GDM1 (cell line): ENCODE results near the gene DIP2C.

Experiments used
- DNase-seq: peaks from one replicate; lab custom pipeline; 2025; lab: John Stamatoyannopoulos, UW

The DIP2C gene

DNA sequence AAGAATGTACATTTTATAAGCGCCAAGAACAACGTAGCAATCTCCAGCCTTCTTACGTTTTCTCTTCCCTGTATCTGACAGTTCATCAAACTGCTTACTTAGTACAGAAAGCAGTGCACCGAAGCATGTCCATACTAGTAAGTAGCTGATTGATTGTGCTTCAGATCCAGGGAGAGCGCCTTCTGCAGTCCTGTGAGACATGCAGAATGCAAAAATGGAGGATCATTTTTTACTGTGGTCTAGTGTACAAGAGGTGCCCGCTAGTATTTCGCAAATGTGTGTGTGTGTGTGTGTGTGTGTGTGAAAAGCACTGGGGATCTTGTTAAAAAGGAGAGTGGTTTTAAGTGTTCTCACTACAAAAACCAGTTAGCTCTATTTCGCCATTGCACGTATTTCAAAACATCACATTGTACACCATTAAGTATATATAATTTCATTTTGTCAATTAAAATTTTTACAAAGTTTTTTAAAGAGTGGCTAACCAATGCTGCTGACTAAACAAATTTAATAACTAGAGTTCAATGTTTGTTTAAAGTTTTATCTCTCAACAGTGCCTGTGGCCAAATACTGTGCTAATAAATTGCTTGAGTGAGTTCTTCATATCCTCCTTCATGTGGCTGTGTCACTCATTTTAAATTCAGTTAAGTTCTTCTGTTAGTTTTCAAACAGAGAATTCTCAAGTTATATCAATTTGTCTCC is 454.6 kb downstream of the DIP2C start:
- DNase-seq: no peak

- DNase-seq: no peak
Observed at GRCh38 chr10:232878-233277, 456.6 kb downstream of the DIP2C start.

DNA sequence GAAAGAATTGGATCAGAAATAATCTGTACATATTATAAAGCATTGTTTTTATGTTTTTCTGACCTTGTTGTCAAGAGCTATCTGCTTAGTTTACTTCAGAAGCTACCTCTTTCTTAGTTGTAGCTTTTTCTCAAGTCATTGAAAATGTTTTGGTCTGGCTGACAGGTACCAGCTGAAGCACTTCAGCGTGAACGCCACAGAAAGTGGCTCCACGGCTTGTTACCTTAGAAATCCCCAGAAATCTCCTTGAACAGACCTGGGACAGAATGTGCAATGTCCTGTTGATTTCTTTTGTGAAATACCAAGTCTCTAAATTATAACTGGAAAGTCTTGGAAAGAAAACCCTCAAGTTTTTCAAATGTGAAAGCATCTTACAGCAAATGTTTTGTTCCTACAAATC is 457.4 kb downstream of the DIP2C start:
- no peak for DNase-seq

DNA sequence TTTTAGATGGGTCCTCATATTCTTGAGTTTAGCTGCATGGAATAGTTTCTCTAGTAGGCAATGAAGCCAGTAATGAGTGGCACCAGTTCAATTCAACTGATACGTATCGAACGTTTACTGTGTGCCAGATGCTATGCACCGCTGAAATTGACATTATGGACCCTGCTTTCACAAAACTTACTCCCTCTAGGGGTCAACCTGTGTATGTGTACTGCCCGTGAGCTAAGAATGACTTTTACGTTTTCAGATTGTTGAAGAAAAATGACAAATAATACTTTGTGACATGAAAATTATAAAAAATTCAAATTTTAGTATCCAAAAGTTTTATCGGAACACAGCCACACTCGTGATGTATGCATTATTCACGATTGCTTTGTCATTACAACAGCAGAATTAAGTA is 458.7 kb downstream of the DIP2C start:
- DNase-seq: no peak

DNA sequence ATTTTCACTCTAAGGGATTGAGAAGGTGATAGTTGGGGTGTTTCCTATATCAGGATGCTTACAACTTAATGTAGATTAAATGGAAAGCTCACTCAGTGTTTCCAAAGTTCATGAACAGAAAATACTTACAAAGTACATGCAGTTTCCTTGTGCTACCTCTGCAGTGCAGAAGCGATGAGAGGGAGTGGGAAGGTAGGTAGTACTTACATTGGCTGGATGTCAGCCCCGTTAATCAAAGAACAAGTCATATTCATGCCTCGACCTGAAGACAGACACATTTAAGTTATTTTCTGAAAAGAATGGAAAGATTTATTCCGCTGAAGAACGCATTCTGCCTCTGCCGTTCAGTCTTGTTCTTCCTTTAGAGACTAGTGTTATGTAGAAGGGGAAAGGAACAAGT is 461.1 kb downstream of the DIP2C start:
- DNase-seq: no peak

- DNase-seq: no peak
Observed at GRCh38 chr10:227014-227413, 462.5 kb downstream of the DIP2C start.

DNA sequence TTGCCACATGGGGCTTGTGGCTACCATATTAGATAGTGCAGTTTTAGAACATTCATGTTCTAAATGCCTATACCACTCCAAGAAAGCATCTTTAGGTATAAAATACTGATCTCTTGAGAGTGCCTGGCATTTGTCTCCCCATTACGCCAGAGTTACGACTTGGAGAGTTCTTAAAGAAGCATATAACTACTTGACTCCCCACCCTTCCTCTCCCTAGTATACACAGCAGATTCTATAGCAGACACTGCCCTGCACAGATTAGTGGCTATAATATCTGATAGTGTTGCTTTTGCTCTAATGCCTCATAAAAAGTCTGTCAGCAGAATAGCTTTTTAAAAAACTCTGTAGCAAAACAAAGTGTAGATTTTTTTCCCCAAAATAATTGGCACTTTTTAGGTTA is 463.4 kb downstream of the DIP2C start:
- DNase-seq: no peak

- DNase-seq: no peak
Observed at GRCh38 chr10:224571-224970, 464.9 kb downstream of the DIP2C start.
